Osteoblast (primary cell): ENCODE data around the gene RGS13. TPM values are rescaled to one million over a fixed set of nuclear protein-coding genes. Genes with fewer than 3 reads are reported as not detected.

Experiments
- DNase-seq: peaks from one replicate; pipeline ENCODE4 v3.0.0; 2011; ENCODE audit warnings: low spot score, mixed read lengths; ENCODE audit not compliant: insufficient read length; ENCODE audit errors: missing footprints
- H2AFZ ChIP-seq: 2 replicates; pipeline ENCODE4 v1.6.0; 2011; ENCODE audit warnings: mild to moderate bottlenecking, low read length
- H3K27ac ChIP-seq: 2 replicates; pipeline ENCODE4 v1.5.1; 2011; ENCODE audit warnings: mild to moderate bottlenecking, low read depth, low read length, moderate library complexity
- H3K27me3 ChIP-seq: 2 replicates; pipeline ENCODE4 v1.6.0; 2012; ENCODE audit warnings: mild to moderate bottlenecking, control low read depth, inconsistent platforms, low read length, moderate library complexity; ENCODE audit not compliant: insufficient read depth
- H3K36me3 ChIP-seq: 2 replicates; pipeline ENCODE4 v1.5.1; 2011; ENCODE audit warnings: mild to moderate bottlenecking, low read length, control low read depth, moderate library complexity; ENCODE audit not compliant: insufficient read depth
- H3K4me1 ChIP-seq: 2 replicates; pipeline ENCODE4 v1.5.1; 2011; ENCODE audit warnings: mild to moderate bottlenecking, low read length, control low read depth, moderate library complexity; ENCODE audit not compliant: insufficient read depth
- H3K4me2 ChIP-seq: 2 replicates; pipeline ENCODE4 v1.6.0; 2011; ENCODE audit warnings: mild to moderate bottlenecking, low read length; ENCODE audit not compliant: insufficient read depth
- H3K4me3 ChIP-seq: fragments of 200-600 bp; sonication (generic); 3 replicates; pipeline ENCODE4 v1.5.1; 2012; ENCODE audit warnings: mild to moderate bottlenecking, low read length, inconsistent platforms; ENCODE audit not compliant: insufficient read depth
- H3K79me2 ChIP-seq: 2 replicates; pipeline ENCODE4 v1.6.0; 2012; ENCODE audit warnings: mild to moderate bottlenecking, low read length, control low read depth, inconsistent platforms; ENCODE audit not compliant: insufficient read depth
- H3K9me3 ChIP-seq: 2 replicates; pipeline ENCODE4 v1.5.1; 2011; ENCODE audit warnings: low read depth, low read length, control low read depth
- H4K20me1 ChIP-seq: 2 replicates; pipeline ENCODE4 v1.6.0; 2012; ENCODE audit warnings: mild to moderate bottlenecking, low read length, control low read depth; ENCODE audit not compliant: insufficient read depth
- CTCF ChIP-seq: IDR thresholded peaks from 2 replicates; pipeline ENCODE4 v1.5.1; 2011; ENCODE audit warnings: mild to moderate bottlenecking, low read depth, low read length, moderate library complexity; ENCODE audit errors: extremely low read depth
- total RNA-seq: library from RNA; depleted of rRNA; stranded (reverse); fragments of >200 nt; gene quantifications from 2 replicates; pipeline ENCODE4 v1.2.3, GENCODE V29; 2012

Gene RGS13
- total RNA-seq, 1 donor: not detected

- no peaks in the 10 kb centered on the region for H4K20me1 ChIP-seq
- DNase-seq: no peak
- peak; percentile 53 for TF ChIP-seq CTCF
Observed at GRCh38 chr1:192610112-192610889, 25.6 kb upstream of the RGS13 start.

DNA sequence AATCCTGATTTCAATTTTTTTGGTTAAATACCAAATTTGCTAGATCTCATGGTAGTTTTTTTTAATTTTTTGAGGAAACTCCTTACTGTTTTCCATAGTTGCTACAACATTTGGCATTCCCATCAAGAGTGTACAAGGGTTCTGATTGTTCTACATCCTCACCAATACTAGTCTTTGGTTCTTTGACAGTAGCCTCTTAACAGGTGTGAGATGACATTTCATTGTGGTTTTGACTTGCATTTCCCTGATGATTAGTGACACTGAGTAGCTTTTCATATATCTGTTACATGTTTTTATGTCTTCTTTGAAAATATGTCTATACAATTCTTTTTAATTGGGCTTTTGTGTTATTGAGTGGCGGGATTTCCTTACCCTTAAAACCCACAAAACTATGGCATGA is 20.9 kb upstream of the RGS13 start:
- H3K9me3 ChIP-seq: no peaks in the 10 kb centered on the region
- no peak overlapping the region for H3K27ac ChIP-seq
- H2AFZ ChIP-seq: no peak overlapping the region
- no peaks in the 10 kb centered on the region for H4K20me1 ChIP-seq
- no peaks in the 10 kb centered on the region for H3K79me2 ChIP-seq
- no peaks in the 10 kb centered on the region for H3K4me1 ChIP-seq
- H3K27me3 ChIP-seq: no peaks in the 10 kb centered on the region
- H3K4me3 ChIP-seq: no peak overlapping the region
- H3K36me3 ChIP-seq: no peaks in the 10 kb centered on the region
- no peak for TF ChIP-seq CTCF
- DNase-seq: no peak
- H3K4me2 ChIP-seq: no peak overlapping the region

More at GRCh38 chr1:192610112-192610889, 25.6 kb upstream of the RGS13 start:
- H3K4me3 ChIP-seq: no peak overlapping the region
- no peak overlapping the region for H3K4me2 ChIP-seq
- H2AFZ ChIP-seq: no peak overlapping the region
- H3K79me2 ChIP-seq: no peaks in the 10 kb centered on the region
- no peaks in the 10 kb centered on the region for H3K27me3 ChIP-seq
- no peaks in the 10 kb centered on the region for H3K36me3 ChIP-seq
- no peak overlapping the region for H3K27ac ChIP-seq
- H3K4me1 ChIP-seq: no peaks in the 10 kb centered on the region
- H3K9me3 ChIP-seq: no peaks in the 10 kb centered on the region

GRCh38 chr1:192620071-192620635 is 15.8 kb upstream of the RGS13 start:
- H2AFZ ChIP-seq: no peak overlapping the region

More at GRCh38 chr1:192620071-192620635, 15.8 kb upstream of the RGS13 start:
- no peak for DNase-seq
- Histone ChIP-seq H4K20me1 (no peaks in the 10 kb centered on the region), H3K36me3 (no peaks in the 10 kb centered on the region), H3K4me1 (no peaks in the 10 kb centered on the region), H3K27ac (no peak overlapping the region), H3K79me2 (no peaks in the 10 kb centered on the region), H3K4me3 (no peak overlapping the region), H3K9me3 (no peaks in the 10 kb centered on the region), H3K4me2 (no peak overlapping the region), H3K27me3 (no peaks in the 10 kb centered on the region)
- no peak for TF ChIP-seq CTCF
